ENCODE measurements around the gene SMAD5.

SMAD5 gene

GRCh38 chr5:136205061-136205702 is 72.5 kb downstream of the SMAD5 start:
- Histone ChIP-seq H3K4me1 (ENCODE audit: control insufficient read depth, insufficient read depth, low read length) (peaks cover 7% of the 10 kb centered on the region; the same call in 1 of the 2 replicates), H3K27me3 (ENCODE audit: control insufficient read depth, insufficient read depth, low read length) (peaks cover 43% of the 10 kb centered on the region), H3K27ac (ENCODE audit: low read length) (no peak overlapping the region), H3K36me3 (ENCODE audit: control insufficient read depth, insufficient read depth, low read length) (no peaks in the 10 kb centered on the region), H3K9me3 (ENCODE audit: control insufficient read depth, insufficient read depth, low read length) (no peaks in the 10 kb centered on the region), H3K4me3 (ENCODE audit: low read length) (no peak overlapping the region)
- no CpG with 5 or more reads among the region's 8 CpGs for WGBS (ENCODE audit: insufficient coverage, insufficient read length)
- DNase-seq (ENCODE audit: low read depth, low spot score): no peak

GRCh38 chr5:136205941-136206340 is 73.3 kb downstream of the SMAD5 start:
- no CpG with 5 or more reads among the region's 4 CpGs for WGBS (ENCODE audit: insufficient coverage, insufficient read length)
- peaks cover 7% of the 10 kb centered on the region; the same call in 1 of the 2 replicates for H3K4me1 ChIP-seq (ENCODE audit: control insufficient read depth, insufficient read depth, low read length)
- H3K27ac ChIP-seq (ENCODE audit: low read length): no peak overlapping the region
- no peak for DNase-seq (ENCODE audit: low read depth, low spot score)
- H3K36me3 ChIP-seq (ENCODE audit: control insufficient read depth, insufficient read depth, low read length): no peaks in the 10 kb centered on the region
- H3K9me3 ChIP-seq (ENCODE audit: control insufficient read depth, insufficient read depth, low read length): no peaks in the 10 kb centered on the region
- peaks cover 37% of the 10 kb centered on the region for H3K27me3 ChIP-seq (ENCODE audit: control insufficient read depth, insufficient read depth, low read length)
- no peak overlapping the region for H3K4me3 ChIP-seq (ENCODE audit: low read length)

GRCh38 chr5:136206361-136206760 is 73.7 kb downstream of the SMAD5 start:
- WGBS (ENCODE audit: insufficient coverage, insufficient read length): no CpG with 5 or more reads among the region's 5 CpGs

GRCh38 chr5:136207631-136208030 is 75.0 kb downstream of the SMAD5 start:
- no peaks in the 10 kb centered on the region for H3K9me3 ChIP-seq (ENCODE audit: control insufficient read depth, insufficient read depth, low read length)
- no peak for DNase-seq (ENCODE audit: low read depth, low spot score)
- H3K36me3 ChIP-seq (ENCODE audit: control insufficient read depth, insufficient read depth, low read length): no peaks in the 10 kb centered on the region
- H3K4me1 ChIP-seq (ENCODE audit: control insufficient read depth, insufficient read depth, low read length): peaks cover 6% of the 10 kb centered on the region; the same call in 1 of the 2 replicates
- H3K4me3 ChIP-seq (ENCODE audit: low read length): no peak overlapping the region
- no peak overlapping the region for H3K27ac ChIP-seq (ENCODE audit: low read length)
- H3K27me3 ChIP-seq (ENCODE audit: control insufficient read depth, insufficient read depth, low read length): peaks cover 26% of the 10 kb centered on the region
- WGBS (ENCODE audit: insufficient coverage, insufficient read length): no CpG with 5 or more reads among the region's 7 CpGs

More at GRCh38 chr5:136206361-136206760, 73.7 kb downstream of the SMAD5 start:
- peaks cover 33% of the 10 kb centered on the region for H3K27me3 ChIP-seq (ENCODE audit: control insufficient read depth, insufficient read depth, low read length)
- no peak for DNase-seq (ENCODE audit: low read depth, low spot score)
- H3K4me3 ChIP-seq (ENCODE audit: low read length): no peak overlapping the region
- H3K4me1 ChIP-seq (ENCODE audit: control insufficient read depth, insufficient read depth, low read length): peaks cover 6% of the 10 kb centered on the region; the same call in 1 of the 2 replicates
- H3K36me3 ChIP-seq (ENCODE audit: control insufficient read depth, insufficient read depth, low read length): no peaks in the 10 kb centered on the region
- H3K9me3 ChIP-seq (ENCODE audit: control insufficient read depth, insufficient read depth, low read length): no peaks in the 10 kb centered on the region
- H3K27ac ChIP-seq (ENCODE audit: low read length): no peak overlapping the region

GRCh38 chr5:136208916-136209315 is 76.3 kb downstream of the SMAD5 start:
- H3K27me3 ChIP-seq (ENCODE audit: control insufficient read depth, insufficient read depth, low read length): peaks cover 20% of the 10 kb centered on the region
- H3K9me3 ChIP-seq (ENCODE audit: control insufficient read depth, insufficient read depth, low read length): no peaks in the 10 kb centered on the region
- H3K36me3 ChIP-seq (ENCODE audit: control insufficient read depth, insufficient read depth, low read length): no peaks in the 10 kb centered on the region
- H3K4me3 ChIP-seq (ENCODE audit: low read length): no peak overlapping the region
- no CpG with 5 or more reads among the region's 3 CpGs for WGBS (ENCODE audit: insufficient coverage, insufficient read length)
- DNase-seq (ENCODE audit: low read depth, low spot score): no peak
- H3K27ac ChIP-seq (ENCODE audit: low read length): no peak overlapping the region
- 0 out of 2 replicates have a peak, but pooled peaks cover 3% of the 10 kb centered on the region for H3K4me1 ChIP-seq (ENCODE audit: control insufficient read depth, insufficient read depth, low read length)

- Histone ChIP-seq H3K27me3 (ENCODE audit: control insufficient read depth, insufficient read depth, low read length) (peaks cover 15% of the 10 kb centered on the region; the same call in 1 of the 2 replicates), H3K4me1 (ENCODE audit: control insufficient read depth, insufficient read depth, low read length) (0 out of 2 replicates have a peak, but pooled peaks cover 3% of the 10 kb centered on the region), H3K36me3 (ENCODE audit: control insufficient read depth, insufficient read depth, low read length) (no peaks in the 10 kb centered on the region), H3K27ac (ENCODE audit: low read length) (no peak overlapping the region), H3K4me3 (ENCODE audit: low read length) (no peak overlapping the region), H3K9me3 (ENCODE audit: control insufficient read depth, insufficient read depth, low read length) (no peaks in the 10 kb centered on the region)
- DNase-seq (ENCODE audit: low read depth, low spot score): no peak
- WGBS (ENCODE audit: insufficient coverage, insufficient read length): no CpG with 5 or more reads among the region's 14 CpGs
Measured at GRCh38 chr5:136209346-136209910, 76.8 kb downstream of the SMAD5 start.

- peaks cover 10% of the 10 kb centered on the region; the same call in 1 of the 2 replicates for H3K27me3 ChIP-seq (ENCODE audit: control insufficient read depth, insufficient read depth, low read length)
- DNase-seq (ENCODE audit: low read depth, low spot score): no peak
- no CpG with 5 or more reads among the region's 4 CpGs for WGBS (ENCODE audit: insufficient coverage, insufficient read length)
- H3K4me1 ChIP-seq (ENCODE audit: control insufficient read depth, insufficient read depth, low read length): 0 out of 2 replicates have a peak, but pooled peaks cover 3% of the 10 kb centered on the region
- no peak overlapping the region for H3K27ac ChIP-seq (ENCODE audit: low read length)
- H3K9me3 ChIP-seq (ENCODE audit: control insufficient read depth, insufficient read depth, low read length): no peaks in the 10 kb centered on the region
- H3K36me3 ChIP-seq (ENCODE audit: control insufficient read depth, insufficient read depth, low read length): no peaks in the 10 kb centered on the region
- no peak overlapping the region for H3K4me3 ChIP-seq (ENCODE audit: low read length)
Measured at GRCh38 chr5:136210259-136210658, 77.6 kb downstream of the SMAD5 start.

GRCh38 chr5:136211282-136212040 is 78.8 kb downstream of the SMAD5 start:
- DNase-seq (ENCODE audit: low read depth, low spot score): no peak
- H3K36me3 ChIP-seq (ENCODE audit: control insufficient read depth, insufficient read depth, low read length): no peaks in the 10 kb centered on the region
- H3K27ac ChIP-seq (ENCODE audit: low read length): no peak overlapping the region
- 0 out of 2 replicates have a peak, but pooled peaks cover 3% of the 10 kb centered on the region for H3K4me1 ChIP-seq (ENCODE audit: control insufficient read depth, insufficient read depth, low read length)
- no peak overlapping the region for H3K4me3 ChIP-seq (ENCODE audit: low read length)
- H3K27me3 ChIP-seq (ENCODE audit: control insufficient read depth, insufficient read depth, low read length): peaks cover 5% of the 10 kb centered on the region; the same call in 1 of the 2 replicates
- no peaks in the 10 kb centered on the region for H3K9me3 ChIP-seq (ENCODE audit: control insufficient read depth, insufficient read depth, low read length)
- no CpG with 5 or more reads among the region's 10 CpGs for WGBS (ENCODE audit: insufficient coverage, insufficient read length)

GRCh38 chr5:136212252-136212721 is 79.6 kb downstream of the SMAD5 start:
- Histone ChIP-seq H3K9me3 (ENCODE audit: control insufficient read depth, insufficient read depth, low read length) (no peaks in the 10 kb centered on the region), H3K4me1 (ENCODE audit: control insufficient read depth, insufficient read depth, low read length) (0 out of 2 replicates have a peak, but pooled peaks cover 3% of the 10 kb centered on the region), H3K4me3 (ENCODE audit: low read length) (no peak overlapping the region), H3K27ac (ENCODE audit: low read length) (no peak overlapping the region), H3K27me3 (ENCODE audit: control insufficient read depth, insufficient read depth, low read length) (no peaks in the 10 kb centered on the region; the same call in 1 of the 2 replicates), H3K36me3 (ENCODE audit: control insufficient read depth, insufficient read depth, low read length) (no peaks in the 10 kb centered on the region)
- no peak for DNase-seq (ENCODE audit: low read depth, low spot score)
- WGBS (ENCODE audit: insufficient coverage, insufficient read length): no CpG with 5 or more reads among the region's 10 CpGs

GRCh38 chr5:136213919-136214493 is 81.4 kb downstream of the SMAD5 start:
- Histone ChIP-seq H3K9me3 (ENCODE audit: control insufficient read depth, insufficient read depth, low read length) (no peaks in the 10 kb centered on the region), H3K27ac (ENCODE audit: low read length) (no peak overlapping the region), H3K27me3 (ENCODE audit: control insufficient read depth, insufficient read depth, low read length) (no peaks in the 10 kb centered on the region), H3K4me1 (ENCODE audit: control insufficient read depth, insufficient read depth, low read length) (0 out of 2 replicates have a peak, but pooled peaks cover 3% of the 10 kb centered on the region), H3K4me3 (ENCODE audit: low read length) (no peak overlapping the region), H3K36me3 (ENCODE audit: control insufficient read depth, insufficient read depth, low read length) (no peaks in the 10 kb centered on the region)
- no peak for DNase-seq (ENCODE audit: low read depth, low spot score)
- WGBS (ENCODE audit: insufficient coverage, insufficient read length): no CpG with 5 or more reads among the region's 9 CpGs
